CD4-positive, alpha-beta T cell treated with Interleukin-4 for 4 hours (primary cell): ENCODE measurements around the gene GPATCH1.
A peak's percentile ranks its signal among the peaks of the same experiment; 100 is the strongest.
"Not testable (repeated sequence)": the region's sequence is repeated elsewhere in the genome, so short reads cannot be mapped to it uniquely, and the experiment has no call there.

Source experiments
- DNase-seq: peaks from one replicate; pipeline ENCODE4 v3.0.0-alpha.2; 2020

The GPATCH1 gene

DNA sequence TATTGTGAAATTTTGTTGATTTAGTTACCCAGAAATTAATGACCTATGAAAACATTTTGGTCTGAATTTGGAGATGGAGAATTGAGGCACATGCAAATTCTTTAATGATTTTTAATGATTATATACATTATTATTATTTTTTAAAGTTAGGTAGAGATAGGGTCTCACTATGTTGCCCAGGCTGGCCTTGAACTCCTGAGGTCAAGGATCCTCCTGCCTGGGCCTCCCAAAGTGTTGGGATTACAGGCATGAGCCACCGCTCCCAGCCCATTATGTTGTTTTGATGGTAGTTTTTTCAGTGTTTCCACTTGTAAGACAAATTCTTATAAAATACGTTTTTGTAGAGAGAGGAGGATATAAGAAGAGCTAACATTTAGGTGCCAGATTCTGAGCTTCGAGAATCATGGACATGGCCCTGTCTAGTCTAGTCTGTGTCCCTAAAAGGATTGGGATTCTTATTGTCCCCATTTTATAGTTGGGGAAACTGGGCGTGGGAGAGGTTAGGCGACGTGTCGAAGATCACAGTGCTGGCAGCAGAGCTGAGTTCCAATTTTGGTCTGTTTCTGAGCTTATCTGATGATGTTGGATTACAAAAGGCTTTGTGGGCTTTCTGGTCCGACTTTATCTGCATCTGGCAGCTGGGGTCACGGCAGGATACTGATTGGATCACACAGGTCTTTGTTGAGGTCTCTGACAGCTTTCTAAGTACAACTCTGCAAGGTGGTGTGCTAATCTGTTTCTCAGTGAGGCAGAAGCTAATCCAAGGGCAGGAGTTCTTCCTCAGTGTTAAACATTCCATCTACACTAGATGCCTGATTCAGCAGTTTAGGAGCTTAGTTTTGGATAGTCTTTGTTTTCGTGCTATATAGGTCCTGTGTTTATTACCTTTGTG, 43.5 kb downstream of the GPATCH1 start:
- no peak for DNase-seq

DNA sequence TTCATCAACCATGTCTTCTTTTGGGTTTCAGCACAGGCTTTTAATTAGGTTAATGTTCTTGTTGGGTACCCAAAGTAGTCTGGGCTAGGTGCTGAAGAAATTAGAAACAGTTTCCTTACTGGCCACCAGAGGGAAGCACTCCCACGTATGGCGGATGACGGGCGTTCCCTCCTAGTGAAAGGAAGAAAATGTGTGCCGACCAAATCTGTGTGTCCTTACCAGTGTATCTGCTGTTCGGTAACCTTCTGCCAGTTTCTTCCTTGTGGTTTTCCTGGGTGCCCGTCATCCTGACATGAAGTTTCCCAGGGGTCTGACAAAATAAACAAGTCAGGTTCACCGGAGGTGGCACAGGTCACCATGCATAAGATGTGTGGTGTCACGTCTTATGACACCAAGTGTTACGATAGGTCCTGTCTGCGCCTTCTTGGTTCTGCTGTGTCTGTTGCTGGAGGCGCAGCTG, 45.0 kb downstream of the GPATCH1 start:
- peak; percentile 66 for DNase-seq

DNA sequence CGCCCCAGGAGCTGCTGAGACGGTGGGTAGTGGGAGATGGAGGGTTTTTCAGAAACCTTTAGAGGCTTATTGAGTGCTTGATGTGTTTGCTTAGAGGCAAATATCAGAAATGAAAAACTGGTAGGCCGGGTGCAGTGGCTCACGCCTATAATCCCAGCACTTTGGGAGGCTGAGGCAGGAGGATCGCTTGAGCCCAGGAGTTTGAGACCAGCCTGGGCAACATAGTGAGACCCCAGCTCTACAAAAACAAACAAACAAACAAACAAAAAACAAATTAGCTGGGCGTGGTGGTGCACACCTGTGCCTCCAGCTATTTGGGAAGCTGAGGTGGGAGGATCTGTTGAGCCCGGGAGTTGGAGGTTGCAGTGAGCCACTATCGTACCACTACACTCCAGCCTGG, 45.7 kb downstream of the GPATCH1 start:
- DNase-seq: not testable (repeated sequence)

DNA sequence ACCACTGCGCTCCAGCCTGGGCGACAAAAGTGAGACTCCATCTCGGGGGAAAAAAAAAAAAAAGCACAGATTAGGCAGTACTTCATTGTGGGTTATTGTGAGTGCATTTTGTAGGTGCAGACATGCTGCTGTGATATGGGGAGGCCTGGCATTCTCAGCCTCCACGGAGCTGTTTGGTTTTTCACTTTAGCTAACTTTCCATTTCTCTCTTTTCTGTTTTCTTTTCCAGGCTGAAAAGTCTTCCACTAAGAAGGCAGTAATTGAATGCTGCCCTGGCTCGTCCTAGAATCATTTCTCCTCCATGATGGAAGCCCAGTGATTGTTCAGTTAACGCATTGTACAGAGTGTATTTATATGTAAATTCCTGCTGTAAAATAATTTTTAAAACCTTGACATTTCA, 48.9 kb downstream of the GPATCH1 start:
- no peak for DNase-seq

DNA sequence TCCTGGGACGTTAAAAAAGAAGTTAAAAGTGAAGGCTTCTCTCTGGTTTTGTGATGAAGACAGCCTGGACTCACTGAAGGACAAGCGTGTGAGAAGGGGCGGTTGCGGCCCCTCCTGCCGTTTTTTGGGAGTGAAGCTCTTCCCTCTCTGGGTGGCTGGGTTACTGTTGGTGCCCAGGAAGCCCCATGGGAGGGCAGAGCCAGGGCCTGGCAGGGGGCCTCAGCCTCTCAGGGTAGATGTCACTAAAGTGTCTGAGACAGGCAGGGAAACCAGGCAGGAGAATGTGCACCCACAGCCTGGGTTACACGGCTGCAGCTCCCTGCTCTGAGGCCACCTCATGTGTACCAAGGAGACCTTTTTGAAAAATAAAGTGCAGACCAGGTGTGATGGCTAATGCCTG, 49.5 kb downstream of the GPATCH1 start:
- DNase-seq: no peak

DNA sequence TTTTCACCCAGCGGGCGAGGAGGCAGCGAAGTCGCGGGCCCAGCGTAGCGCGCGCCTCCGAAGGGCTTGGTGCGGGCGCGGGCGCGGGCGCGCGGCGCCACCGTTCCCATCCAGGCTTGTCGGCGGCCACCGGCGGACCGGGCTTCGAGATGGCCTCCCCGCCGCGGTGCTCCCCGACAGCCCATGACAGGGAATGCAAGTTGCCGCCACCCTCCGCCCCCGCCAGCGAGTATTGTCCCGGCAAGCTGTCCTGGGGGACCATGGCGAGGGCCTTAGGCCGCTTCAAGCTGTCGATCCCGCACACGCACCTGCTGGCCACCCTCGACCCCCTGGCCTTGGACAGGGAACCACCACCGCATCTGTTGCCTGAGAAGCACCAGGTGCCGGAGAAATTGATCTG, 51.0 kb downstream of the GPATCH1 start, which contains the start of gene WDR88:
TSS of gene WDR88 (plus strand) at position 94 of the 400 bp plus-strand sequence. CDS start at position 150, 56 bp downstream.
- DNase-seq: no peak

DNA sequence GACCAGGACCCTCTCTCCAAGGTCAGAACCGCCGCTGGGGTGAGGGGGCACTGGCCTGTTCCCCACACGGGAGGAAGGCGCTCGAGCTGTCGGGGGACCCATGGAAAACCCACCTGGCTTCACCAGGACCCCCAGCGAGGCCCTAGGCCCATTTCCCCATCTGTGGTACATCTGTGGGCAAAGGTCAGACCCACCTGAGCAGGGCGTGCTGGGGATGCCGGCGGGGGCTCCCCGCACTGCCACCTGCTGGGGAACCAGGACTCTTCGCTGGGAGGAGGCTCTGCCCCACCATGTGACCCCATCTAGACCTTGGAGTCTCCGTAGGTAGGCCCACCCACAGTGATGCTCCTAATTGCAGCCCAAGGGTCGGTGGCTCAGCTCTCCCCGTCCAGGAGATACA, 51.4 kb downstream of the GPATCH1 start:
- DNase-seq: no peak

DNA sequence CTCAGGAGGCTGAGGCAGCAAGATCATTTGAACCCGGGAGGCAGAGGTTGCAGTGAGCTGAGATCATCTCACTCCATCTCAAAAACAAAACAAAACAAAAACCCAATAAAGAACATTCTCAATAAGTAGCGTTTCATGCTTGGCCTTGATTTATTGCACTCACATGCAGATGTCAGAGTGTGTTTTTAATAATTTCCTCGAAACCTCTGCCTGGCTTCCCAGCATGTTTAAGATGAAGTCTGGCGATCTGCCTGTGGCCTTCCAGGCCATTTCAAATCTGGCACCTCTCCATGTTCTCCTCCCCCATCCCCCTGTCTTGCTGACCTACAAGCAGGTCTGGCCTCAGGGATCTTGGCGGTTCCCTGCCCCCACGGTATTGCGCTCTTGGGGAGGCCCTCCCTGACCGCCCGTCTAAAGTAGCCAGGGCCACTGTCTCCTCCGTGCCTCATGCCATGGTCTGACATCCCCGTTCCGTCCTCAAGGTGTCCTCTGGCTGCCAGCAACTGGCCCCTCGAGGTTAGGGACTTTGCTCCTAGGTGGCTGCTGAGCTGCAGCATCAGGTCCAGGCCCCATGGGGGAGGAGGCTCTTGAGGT, 52.6 kb downstream of the GPATCH1 start:
- DNase-seq: no peak

DNA sequence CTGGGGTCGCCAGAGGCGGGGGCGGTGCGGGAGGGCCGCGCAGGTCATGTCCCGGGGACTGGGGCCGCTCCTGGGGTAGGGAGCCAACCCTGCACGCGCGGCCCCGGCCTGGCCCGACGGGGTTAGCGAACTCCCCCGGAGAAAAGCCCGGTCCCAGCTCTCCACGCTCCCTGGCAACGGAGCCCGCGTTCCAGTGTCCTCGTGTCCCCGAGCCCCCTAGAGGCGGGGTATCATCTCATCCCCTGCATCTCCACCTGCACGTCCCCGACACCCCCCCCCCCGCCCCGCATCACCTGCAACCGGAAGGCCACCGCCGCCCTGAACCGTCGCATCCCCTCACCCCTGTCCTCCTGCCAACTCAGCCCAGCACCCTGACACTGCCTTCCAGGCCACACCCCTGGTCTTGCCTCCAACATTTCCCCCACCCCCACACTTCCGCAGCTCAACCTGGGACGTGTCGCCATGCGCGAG, 53.6 kb downstream of the GPATCH1 start:
- peak; percentile 27 for DNase-seq

DNA sequence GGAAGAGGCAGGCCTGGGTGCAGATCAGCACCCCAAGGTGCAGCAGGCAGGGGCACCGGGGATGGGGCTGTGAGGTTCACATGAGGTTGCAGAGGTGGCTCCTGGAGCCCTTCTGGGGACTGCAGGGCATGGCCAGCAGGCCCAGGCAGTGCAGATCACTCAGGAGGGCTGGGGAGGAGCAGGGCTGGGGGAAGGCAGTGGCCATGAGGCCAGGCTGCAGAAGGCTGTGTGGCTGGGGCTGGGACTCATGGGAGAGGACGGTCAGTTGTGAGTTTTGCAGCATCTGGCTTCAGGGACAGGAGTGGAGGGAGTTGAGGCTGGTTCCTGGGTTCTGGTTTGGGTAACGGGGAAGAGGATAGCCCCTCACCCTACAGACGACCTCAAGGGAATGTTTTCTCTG, 58.2 kb downstream of the GPATCH1 start:
- DNase-seq: no peak

DNA sequence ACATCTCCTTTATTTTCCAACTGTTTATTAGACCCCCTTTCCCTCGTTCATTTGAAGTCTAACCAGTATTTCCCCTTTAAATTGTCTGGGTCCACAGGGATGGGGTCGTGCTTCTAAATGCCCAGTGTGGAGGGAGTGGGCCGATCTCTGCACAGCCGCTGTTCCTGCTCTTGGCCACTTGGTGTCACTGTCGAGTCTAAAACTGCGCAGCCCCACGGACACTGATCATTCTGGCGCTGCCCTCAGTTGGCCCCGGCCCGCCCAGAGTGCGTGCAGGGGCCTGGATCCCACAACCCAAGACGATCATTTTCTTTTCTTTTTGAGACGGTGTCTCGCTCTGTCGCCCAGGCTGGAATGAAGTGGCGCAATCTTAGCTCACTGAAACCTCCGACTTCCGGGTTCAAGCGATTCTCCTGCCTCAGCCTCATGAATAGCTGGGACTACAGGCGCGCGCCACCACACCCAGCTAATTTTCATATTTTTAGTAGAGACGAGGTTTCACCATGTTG, 63.0 kb downstream of the GPATCH1 start:
- peak; percentile 65 for DNase-seq

DNA sequence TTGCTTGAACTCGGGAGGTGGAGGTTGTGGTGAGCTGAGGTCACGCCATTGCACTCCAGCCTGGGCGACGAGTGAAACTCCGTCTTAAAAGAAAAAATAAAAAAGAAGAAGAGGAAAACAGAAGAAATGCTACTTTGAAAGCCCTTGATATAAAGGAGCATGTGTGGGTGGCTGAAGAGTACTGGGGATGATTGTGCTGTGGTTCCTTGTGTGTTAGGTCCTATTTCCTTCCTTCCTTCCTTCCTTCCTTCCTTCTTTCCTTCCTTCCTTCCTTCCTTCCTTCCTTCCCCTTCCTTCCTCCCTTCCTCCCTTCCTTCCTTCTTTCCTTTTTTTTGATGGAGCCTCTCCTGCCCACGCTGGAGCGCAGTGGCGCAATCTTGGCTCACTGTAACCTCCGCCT, 65.2 kb downstream of the GPATCH1 start:
- no peak for DNase-seq

DNA sequence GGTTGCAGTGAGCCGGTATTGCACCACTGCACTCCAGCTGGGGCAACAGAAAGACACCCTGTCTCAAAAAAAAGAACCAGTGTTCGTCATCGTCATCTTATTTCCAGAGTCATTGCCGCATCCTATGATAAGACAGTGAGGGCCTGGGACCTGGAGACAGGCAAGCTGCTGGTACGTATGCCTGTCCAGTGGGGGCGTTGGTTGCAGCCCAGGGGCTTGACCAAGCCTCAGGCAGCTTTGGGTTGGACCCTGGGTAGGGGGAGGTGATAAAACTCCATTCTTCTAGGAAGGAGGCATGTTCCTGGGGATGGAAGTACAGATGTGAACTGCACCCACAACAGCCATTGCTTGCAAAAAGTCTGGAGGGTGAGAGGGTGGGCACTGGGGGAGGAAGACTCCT, 66.6 kb downstream of the GPATCH1 start:
- DNase-seq: no peak

DNA sequence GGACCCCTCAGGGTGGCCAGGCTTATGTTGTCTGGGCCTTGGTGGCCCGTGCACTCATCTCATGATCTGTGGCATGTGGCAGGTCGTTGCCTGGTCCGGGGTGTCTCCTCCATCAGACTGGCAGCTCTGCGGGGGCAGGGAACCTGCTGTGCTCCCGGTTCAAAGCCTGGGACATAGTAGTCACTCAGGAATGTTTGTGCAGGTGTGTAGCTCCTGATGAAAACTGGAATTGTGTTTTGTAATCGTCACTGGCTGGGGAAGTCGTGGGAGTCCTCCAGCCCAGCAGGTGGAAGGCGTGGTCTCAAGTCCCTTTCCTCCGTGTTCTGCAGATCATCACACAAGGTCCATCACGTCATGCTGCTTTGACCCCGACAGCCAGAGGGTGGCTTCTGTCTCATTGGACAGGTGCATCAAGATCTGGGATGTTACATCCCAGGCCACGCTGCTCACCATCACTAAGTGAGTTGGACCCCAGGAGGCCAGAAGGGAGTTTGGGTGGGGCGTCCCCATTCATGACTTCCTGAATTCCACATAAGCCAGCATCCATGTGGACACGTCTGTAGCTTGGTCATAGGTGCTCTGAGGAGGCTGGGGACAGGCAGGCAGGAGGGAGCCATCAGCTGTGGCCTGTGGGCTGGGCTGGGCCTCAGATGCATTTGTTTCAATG, 70.0 kb downstream of the GPATCH1 start:
- DNase-seq: no peak

DNA sequence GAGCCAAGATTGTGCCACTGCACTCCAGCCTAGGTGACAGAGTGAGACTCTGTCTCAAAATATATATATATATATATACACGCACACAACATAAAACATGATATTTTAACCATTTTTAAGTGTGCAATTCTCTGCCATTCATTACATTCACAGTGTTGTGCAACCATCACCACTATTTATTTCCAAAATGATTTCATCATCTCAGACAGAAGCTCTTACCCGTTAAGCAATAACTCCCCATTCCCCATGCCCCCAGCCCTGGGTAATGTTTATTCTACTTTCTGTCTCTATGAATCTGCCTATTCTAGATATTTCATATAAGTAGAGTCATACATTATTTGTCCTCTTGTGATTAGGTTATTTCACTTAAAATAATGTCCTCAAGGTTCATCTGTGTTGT, 71.2 kb downstream of the GPATCH1 start:
- no peak for DNase-seq

DNA sequence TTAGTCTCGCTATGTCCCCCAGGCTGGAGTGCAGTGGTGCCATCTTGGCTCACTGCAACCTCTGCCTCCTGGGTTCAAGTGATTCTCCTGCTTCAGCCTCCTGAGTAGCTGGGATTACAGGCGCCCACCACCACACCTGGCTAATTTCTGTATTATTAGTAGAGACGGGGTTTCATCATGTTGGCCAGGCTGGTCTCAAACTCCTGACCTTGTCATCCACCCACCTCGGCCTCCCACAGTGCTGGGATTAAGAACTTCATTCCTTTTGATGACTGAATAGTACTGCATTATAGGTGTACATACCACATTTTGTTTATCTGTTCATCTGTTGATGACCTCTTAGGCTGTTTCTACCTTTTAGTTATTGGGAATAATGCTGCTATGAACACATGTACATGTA, 71.6 kb downstream of the GPATCH1 start:
- not testable (repeated sequence) for DNase-seq

DNA sequence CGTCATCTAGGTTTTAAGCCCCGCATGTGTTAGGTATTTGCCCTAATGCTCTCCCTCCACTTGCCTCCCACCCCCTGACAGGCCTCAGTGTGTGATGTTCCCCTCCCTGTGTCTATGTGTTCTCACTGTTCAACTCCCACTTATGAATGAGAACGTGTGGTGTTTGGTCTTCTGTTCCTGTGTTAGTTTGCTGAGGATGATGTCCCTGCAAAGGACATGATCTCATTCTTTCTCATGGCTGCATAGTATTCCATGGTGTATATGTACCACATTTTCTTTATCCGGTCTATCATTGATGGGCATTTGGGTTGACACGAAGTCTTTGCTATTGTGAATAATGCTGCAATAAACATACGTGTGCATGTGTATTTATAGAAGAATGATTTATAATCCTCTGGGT, 73.3 kb downstream of the GPATCH1 start:
- not testable (repeated sequence) for DNase-seq

DNA sequence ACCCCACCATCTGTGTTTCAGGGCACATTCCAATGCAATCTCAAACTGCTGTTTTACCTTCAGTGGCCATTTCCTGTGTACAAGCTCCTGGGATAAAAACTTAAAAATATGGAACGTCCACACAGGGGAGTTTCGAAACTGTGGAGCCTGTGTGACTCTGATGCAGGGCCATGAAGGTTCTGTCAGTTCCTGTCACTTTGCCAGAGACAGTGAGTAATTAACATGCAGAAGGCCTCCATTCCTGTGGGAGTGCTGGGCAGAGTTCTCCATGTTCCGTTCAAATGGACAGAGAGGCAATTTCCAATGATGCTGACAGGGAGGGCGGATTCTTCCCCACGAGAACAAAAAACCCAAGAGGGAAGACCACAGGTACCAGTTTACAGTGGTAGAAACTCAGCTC, 75.4 kb downstream of the GPATCH1 start:
- no peak for DNase-seq

DNA sequence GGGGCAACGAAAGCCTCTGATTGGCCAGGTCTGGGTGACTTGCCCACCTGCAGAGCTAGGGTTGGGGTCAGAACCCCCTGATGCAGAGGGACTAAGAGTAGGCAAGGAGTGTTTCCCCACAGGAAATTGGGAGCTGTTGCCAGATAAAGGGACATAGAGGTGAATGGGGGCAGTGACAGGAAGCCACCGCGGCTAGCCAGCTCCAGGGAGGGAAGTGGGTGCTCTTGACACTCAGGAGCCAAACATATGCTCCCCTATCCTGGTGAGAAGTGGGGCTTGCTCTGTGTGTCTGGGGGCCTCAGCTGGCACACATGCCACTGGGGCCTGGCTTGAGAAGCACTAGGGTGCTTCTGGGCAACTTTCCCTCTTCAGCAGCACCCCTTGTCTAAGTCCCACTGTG, 76.9 kb downstream of the GPATCH1 start:
- DNase-seq: peak; percentile 1

DNA sequence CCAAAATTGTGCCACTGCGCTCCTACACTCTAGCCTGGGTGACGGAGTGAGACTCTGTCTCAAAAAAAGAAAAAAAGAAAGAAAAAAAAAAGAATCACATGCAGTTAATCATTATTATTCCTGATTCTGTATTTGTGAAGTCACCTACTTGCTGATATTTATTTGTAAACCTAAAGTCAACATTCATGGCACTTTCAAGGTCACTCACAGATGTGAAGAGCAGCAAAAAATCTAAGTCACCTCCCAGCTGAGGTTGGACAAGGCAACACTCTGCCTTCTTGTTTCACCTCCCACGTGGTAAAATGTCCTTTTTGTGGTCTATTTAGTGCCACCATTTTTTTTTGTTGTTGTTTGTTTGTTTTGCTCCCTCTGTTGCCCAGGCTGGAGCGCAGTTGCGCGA, 77.4 kb downstream of the GPATCH1 start:
- no peak for DNase-seq

DNA sequence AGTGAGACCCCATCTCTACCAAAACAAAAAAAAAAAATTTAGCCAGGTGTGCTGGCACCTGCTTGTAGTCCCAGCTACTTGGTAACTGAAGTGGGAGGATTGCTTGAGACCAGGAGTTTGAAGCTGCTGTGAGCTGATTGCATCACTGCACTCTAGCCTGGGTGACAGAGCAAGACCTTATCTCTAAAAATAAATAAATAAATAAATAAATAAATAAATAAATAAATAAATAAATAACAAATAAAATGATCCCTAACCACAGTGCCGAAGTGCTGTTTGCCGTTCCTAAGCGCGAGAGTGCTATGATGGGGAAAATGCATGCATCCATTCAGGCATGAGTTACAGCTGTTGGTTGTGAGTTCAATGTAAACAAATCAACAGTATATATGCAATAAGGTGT, 78.2 kb downstream of the GPATCH1 start:
- DNase-seq: no peak

DNA sequence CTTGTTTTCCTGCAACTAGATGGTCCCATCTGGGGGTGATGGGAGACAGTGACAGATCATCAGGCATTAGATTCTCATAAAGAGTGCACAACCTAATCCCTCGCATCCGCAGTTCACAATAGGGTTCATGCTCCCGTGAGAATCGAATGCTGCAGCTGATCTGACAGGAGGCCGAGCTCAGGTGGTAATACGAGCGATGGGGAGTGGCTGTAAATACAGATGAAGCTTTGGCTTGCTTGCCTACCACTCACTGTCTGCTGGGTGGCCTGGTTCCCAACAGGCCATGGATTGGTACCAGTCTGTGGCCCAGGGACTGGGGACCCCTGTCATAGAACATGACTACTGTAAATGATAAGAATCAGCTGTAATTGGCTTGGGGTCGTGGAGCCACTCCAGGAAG, 78.9 kb downstream of the GPATCH1 start:
- DNase-seq: no peak

DNA sequence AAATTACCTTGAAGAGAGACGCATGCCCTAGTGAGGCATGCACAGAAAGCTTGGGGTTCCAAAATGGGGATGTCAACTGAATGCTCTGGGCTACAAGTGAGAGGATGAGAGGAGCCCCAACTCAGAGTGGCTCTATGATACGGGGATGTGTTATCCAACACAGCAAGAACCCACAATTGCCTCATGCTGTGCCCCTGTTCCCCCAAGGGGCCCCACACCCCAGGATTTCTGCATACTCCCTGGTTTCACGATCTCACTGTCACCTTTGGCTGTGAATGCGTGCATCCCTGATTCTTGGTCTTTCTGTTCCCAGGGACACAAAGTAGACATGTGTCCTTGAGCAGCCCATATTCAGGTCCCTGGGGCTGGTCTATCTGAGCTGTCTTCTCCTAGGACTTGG, 80.2 kb downstream of the GPATCH1 start:
- no peak for DNase-seq

DNA sequence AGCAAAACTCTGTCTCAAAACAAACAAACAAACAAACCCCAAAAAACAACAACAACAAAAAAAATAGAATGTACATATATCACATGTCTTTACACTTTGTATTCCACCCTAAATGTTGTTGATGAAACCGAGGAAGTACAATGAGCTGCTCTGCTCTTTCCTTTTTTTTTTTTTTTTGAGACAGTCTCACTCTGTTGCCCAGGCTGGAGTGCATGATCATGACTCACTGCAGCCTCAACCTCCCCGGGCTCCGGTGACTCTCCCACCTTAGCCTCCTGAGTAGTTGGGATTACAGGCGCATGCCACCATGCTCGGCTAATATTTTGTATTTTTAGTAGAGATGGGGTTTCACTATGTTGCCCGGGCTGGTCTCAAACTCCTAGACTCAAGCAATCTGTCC, 82.5 kb downstream of the GPATCH1 start:
- no peak for DNase-seq
